NT2/D1 (cell line): ENCODE data around the gene NEGR1.

Source experiments
- DNase-seq: peaks from one replicate; pipeline ENCODE4 v3.0.0-alpha.2; 2011; ENCODE audit warnings: low read depth, low spot score
- H3K27me3 ChIP-seq: 2 replicates; pipeline ENCODE4 v1.6.0; 2011; ENCODE audit warnings: mild to moderate bottlenecking; ENCODE audit not compliant: insufficient read length, insufficient read depth
- H3K36me3 ChIP-seq: 2 replicates; pipeline ENCODE4 v1.6.1; 2011; ENCODE audit warnings: mild to moderate bottlenecking, low read length, mixed read lengths; ENCODE audit not compliant: insufficient read depth, insufficient read length
- H3K4me1 ChIP-seq: 2 replicates; pipeline ENCODE4 v1.5.1; 2011; ENCODE audit not compliant: insufficient read depth, insufficient read length
- H3K4me3 ChIP-seq: 2 replicates; pipeline ENCODE4 v1.5.1; 2011; ENCODE audit warnings: low read depth; ENCODE audit not compliant: insufficient read length
- H3K9ac ChIP-seq: 2 replicates; pipeline ENCODE4 v1.6.0; 2011; ENCODE audit warnings: low read depth; ENCODE audit not compliant: insufficient read length
- H3K9me3 ChIP-seq: 2 replicates; pipeline ENCODE4 v1.5.1; 2011; ENCODE audit warnings: mild to moderate bottlenecking, low read length; ENCODE audit not compliant: insufficient read depth
- SUZ12 ChIP-seq: IDR thresholded peaks from 2 replicates; pipeline ENCODE4 v1.6.1; 2011; ENCODE audit not compliant: insufficient read length, insufficient read depth; ENCODE audit errors: extremely low read depth
- YY1 ChIP-seq: IDR thresholded peaks from 2 replicates; pipeline ENCODE4 v1.6.1; 2011; ENCODE audit not compliant: insufficient read length, insufficient read depth
- ZNF274 ChIP-seq: IDR thresholded peaks from 2 replicates; pipeline ENCODE4 v1.6.1; 2011; ENCODE audit warnings: mild to moderate bottlenecking, low read depth, low read length

The NEGR1 gene

DNA sequence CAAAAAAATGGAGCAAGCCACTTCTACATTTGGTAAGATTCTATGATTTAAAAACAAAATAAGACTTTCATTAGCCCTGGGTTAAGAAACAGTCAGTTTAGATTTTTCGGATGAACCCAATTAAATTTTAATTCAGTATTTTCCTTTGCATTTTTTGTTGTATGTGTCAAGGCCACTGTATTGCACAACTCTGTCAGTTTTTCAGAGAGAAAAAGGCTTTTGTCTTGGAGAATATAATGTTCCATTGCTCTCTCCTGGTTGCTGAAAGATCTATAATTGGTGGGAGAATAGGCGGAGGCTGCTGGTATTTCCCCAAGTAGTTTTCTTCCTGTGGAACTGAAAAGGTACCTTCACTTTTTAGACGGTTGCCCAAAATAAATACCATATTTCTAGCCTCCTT, 84.6 kb downstream of the NEGR1 start:
- Histone ChIP-seq H3K4me1 (no peaks in the 10 kb centered on the region), H3K36me3 (no peaks in the 10 kb centered on the region), H3K27me3 (no peaks in the 10 kb centered on the region), H3K4me3 (no peak overlapping the region), H3K9me3 (peaks cover 12% of the 10 kb centered on the region; the same call in 1 of the 2 replicates), H3K9ac (no peak overlapping the region)
- no peak for DNase-seq
- no peak for TF ChIP-seq YY1
- TF ChIP-seq SUZ12: no peak
- no peak for TF ChIP-seq ZNF274

DNA sequence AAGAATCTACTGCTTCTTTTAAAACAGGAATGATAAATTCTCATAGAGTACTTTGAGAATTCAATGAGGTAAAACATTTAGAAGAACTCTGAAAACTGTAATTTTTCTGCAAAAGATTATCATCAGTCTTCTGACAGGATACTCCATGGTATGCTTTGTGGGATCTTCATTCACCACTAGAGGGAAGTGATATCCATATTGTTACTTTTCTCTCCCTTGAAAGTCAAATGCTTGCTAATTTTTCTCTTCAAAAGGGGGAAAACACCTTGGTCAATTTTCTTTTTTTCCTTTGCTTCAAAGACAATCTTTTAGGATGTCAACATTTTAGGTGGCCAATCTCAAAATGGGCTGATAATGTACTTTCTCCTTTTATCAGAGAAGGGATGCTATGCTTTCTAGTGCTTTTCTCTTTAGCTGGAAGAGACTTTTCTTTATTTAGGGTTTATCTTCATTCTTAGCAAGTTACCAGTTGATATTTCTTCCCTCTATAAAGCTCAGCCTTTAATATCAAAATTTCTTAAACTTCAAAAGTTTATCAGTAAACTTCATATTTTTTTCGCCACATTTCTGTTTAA, 95.5 kb downstream of the NEGR1 start:
- TF ChIP-seq ZNF274 (no peak), SUZ12 (no peak), YY1 (no peak)
- DNase-seq: no peak
- H3K9ac ChIP-seq: no peak overlapping the region
- no peaks in the 10 kb centered on the region for H3K27me3 ChIP-seq
- no peaks in the 10 kb centered on the region for H3K4me1 ChIP-seq
- no peaks in the 10 kb centered on the region for H3K36me3 ChIP-seq
- no peak overlapping the region for H3K4me3 ChIP-seq
- no peaks in the 10 kb centered on the region for H3K9me3 ChIP-seq

DNA sequence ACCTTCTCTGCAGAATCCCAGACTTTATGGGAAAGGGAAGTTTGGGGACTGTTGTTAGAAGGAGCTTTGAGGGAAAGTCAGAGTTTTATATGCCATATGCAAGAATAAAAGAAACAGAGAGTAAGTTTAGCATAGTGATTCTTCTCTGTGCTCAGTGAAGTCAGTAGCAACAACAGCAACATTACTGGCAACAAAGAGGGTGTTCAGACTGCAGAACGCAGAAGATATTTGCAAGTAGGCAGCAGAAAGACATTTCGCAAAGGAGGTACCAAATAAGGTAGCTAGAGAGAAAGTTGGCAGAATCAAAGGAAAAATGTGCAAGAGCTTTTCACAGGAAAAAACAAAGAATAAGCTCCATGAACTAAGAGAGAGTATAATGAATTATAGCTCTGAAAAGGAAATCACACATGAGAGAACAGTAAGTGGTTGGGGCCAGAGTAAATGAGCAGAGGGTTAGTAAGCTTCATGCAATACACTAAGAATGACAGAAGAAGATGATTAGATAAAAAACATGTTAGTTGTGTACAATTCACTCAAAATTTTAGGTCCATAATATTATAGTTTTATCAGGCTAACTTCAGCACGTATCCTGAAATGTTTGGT, 98.1 kb downstream of the NEGR1 start:
- TF ChIP-seq SUZ12 (no peak), YY1 (no peak), ZNF274 (no peak)
- Histone ChIP-seq H3K9ac (no peak overlapping the region), H3K4me3 (no peak overlapping the region), H3K9me3 (no peaks in the 10 kb centered on the region), H3K27me3 (no peaks in the 10 kb centered on the region), H3K4me1 (no peaks in the 10 kb centered on the region), H3K36me3 (no peaks in the 10 kb centered on the region)
- DNase-seq: no peak

DNA sequence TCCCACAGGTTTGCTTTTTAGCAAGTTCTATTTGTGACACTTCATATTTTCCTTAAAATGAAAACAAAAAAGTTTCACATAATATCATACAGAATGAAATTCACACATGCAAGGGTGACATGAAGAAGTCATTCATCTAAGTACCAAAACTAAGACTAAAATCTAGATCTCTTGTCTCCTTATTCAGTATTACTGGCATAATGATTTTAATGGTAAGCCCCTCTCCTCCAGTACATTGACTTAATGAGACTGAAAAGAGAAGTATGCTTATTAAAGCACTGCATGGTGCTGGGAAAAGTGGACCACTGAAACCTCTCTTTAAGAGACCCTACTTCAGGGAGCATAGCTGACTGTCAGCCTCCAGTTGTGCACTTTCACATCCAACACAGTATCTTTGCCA, 99.5 kb downstream of the NEGR1 start:
- no peak for DNase-seq
- TF ChIP-seq ZNF274 (no peak), YY1 (no peak), SUZ12 (no peak)
- no peak overlapping the region for H3K4me3 ChIP-seq
- no peaks in the 10 kb centered on the region for H3K9me3 ChIP-seq
- H3K36me3 ChIP-seq: no peaks in the 10 kb centered on the region
- H3K27me3 ChIP-seq: no peaks in the 10 kb centered on the region
- H3K9ac ChIP-seq: no peak overlapping the region
- H3K4me1 ChIP-seq: no peaks in the 10 kb centered on the region

DNA sequence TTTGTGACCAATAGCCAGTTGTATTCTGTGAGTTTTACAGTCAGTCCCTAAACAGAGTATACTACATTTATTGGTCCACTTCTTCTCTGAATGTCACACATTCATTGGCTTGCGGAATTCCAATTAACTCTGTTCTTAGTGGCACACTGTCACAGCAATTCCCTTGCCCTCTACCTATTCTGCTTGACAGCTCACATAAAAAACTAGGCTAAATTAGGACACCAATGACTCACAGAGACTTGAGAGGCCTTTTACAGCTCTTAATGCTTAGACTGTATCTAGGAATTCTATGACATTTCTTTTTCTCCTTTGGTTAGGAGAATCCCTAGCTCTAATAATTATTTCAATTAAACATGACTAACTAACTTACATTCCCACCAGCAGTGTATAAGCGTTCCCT, 104.1 kb downstream of the NEGR1 start:
- H3K4me3 ChIP-seq: no peak overlapping the region
- DNase-seq: no peak
- H3K36me3 ChIP-seq: no peaks in the 10 kb centered on the region
- H3K9me3 ChIP-seq: no peaks in the 10 kb centered on the region
- no peaks in the 10 kb centered on the region for H3K27me3 ChIP-seq
- no peak for TF ChIP-seq ZNF274
- no peak for TF ChIP-seq SUZ12
- TF ChIP-seq YY1: no peak
- H3K9ac ChIP-seq: no peak overlapping the region
- no peaks in the 10 kb centered on the region for H3K4me1 ChIP-seq

DNA sequence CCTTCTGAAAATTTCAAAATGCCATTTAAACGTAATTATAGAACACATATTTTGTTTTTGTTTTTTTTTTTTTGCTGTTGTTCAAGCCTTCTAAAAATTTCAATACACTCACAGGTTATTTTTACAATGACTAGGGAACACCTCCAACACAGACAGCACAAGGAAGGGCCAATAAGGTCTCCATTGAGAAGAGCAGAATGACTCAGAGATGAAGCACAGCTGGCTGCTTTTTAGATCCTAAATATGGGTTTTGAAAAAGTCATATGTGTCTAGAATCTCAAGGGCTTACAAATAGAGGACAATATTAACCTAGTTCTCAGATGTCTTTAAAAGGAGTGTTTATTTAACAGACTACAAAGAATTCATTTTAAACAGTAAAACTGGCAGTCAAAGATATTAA, 104.6 kb downstream of the NEGR1 start:
- no peak overlapping the region for H3K4me3 ChIP-seq
- no peak overlapping the region for H3K9ac ChIP-seq
- no peaks in the 10 kb centered on the region for H3K9me3 ChIP-seq
- no peak for DNase-seq
- no peaks in the 10 kb centered on the region for H3K4me1 ChIP-seq
- no peaks in the 10 kb centered on the region for H3K27me3 ChIP-seq
- TF ChIP-seq ZNF274 (no peak), YY1 (no peak)
- H3K36me3 ChIP-seq: no peaks in the 10 kb centered on the region

DNA sequence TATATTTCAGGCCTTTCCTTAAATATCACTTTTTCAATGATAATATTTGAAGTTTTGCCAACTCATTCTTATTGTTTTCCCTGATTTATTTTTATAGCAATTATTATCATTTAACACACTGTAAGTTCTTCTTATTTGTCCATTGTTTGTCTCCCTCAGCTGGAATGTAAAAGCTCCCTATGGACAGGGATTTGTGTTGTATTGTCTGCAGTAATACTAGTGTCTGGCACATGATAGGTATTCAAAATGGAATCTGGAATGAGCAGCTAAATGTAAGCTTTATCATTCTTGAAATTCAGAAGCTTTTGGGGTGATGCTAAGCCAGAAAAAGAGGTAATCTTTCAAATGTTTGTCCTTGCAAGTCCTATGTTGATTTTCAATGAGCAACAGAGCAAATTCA, 112.1 kb downstream of the NEGR1 start:
- Histone ChIP-seq H3K27me3 (no peaks in the 10 kb centered on the region), H3K4me1 (no peaks in the 10 kb centered on the region), H3K4me3 (no peak overlapping the region), H3K9ac (no peak overlapping the region), H3K36me3 (no peaks in the 10 kb centered on the region), H3K9me3 (no peaks in the 10 kb centered on the region)
- TF ChIP-seq YY1 (no peak), ZNF274 (no peak), SUZ12 (no peak)
- DNase-seq: no peak

DNA sequence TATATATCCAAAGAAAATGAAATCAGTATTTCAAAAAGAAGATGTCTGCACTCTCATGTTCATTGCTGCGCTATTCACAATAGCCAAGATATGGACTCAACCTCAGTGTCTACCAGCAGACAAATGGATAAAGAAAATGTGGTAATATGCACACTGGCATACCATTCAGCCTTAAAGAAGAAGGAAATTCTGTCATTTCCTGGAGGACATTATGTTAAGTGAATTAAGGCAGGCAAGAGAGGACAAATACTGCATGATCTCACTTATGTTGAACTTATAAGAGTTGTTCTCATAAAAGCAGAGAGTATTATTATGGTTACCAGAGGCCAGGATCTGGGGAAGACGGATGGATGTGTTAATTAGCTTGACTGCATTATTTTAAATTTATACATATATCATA, 115.9 kb downstream of the NEGR1 start:
- TF ChIP-seq ZNF274 (no peak), YY1 (no peak)
- H3K36me3 ChIP-seq: no peaks in the 10 kb centered on the region
- H3K27me3 ChIP-seq: no peaks in the 10 kb centered on the region
- H3K4me3 ChIP-seq: no peak overlapping the region
- no peaks in the 10 kb centered on the region for H3K9me3 ChIP-seq
- no peak for DNase-seq
- no peak overlapping the region for H3K9ac ChIP-seq
- no peaks in the 10 kb centered on the region for H3K4me1 ChIP-seq
